ENCODE measurements around the gene ZNF324.

DNA sequence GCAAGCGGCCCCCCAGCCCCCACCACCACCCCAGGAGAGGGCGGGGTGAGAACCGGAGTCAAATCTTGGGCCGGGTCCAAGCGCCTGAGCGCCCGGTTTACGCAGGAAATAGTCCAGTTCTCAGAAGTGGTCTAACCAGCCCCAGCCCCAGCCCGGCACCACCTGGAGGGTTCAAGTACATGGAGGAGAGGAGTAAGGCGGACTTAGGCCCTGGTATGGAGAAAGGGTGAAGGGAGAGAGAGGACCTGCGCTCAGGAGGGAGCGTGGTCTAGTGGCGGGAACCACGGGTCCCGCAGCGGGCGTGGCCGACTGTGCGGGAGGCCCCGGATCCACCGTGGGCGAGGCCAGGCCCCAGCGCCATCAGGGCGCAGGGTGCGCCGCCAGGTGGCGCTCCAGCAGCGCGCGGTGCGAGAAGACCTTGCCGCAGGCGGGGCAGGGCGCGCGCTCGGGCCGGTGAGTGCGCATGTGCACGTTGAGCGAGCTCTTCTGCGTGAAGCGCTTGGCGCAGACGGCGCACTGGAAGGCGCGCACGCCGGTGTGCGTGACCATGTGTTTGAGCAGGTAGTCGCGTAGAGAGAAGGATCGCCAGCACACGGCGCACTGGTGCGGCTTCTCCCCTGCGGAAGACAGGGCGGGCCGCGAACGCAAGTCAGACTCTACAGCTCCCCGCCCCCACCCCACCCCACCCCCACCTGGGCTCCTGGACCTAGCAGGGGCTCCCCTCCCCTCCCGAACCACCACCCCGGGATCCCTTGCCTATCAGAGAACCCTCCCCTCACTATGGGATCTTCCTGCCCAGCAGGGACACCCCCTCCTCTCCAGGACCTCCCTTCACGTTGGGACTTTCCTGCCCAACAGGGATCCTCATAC lies 47.0 kb downstream of the ZNF324 start:
- TF ChIP-seq CTCF (IDR thresholded peaks at IDR 0.05): peak; percentile 79 to 88 (median 87)
- peak; percentile 17 for TF ChIP-seq POLR2A (IDR thresholded peaks at IDR 0.05)
